Adipocyte (in vitro differentiated cells): Measurements from ENCODE around the gene SLC22A3.
A peak's percentile ranks its signal among the peaks of the same experiment; 100 is the strongest.
"Not testable (repeated sequence)": the region's sequence is repeated elsewhere in the genome, so short reads cannot be mapped to it uniquely, and the experiment has no call there.

Experiments used
- DNase-seq: peaks from one replicate; pipeline ENCODE4 v3.0.0-alpha.2; 2015; ENCODE audit warnings: low read depth
- H3K27me3 ChIP-seq: replicated peaks from 2 replicates; pipeline ENCODE4 v1.7.0; 2013; ENCODE audit warnings: mild to moderate bottlenecking, low read length, moderate library complexity; ENCODE audit not compliant: control insufficient read depth, insufficient read depth
- H3K36me3 ChIP-seq: 2 replicates; pipeline ENCODE4 v1.7.0; 2013; ENCODE audit warnings: low read length, mild to moderate bottlenecking, moderate library complexity; ENCODE audit not compliant: control insufficient read depth, insufficient read depth, severe bottlenecking
- H3K4me1 ChIP-seq: 2 replicates; pipeline ENCODE4 v1.7.0; 2013; ENCODE audit warnings: mild to moderate bottlenecking, low read length, moderate library complexity; ENCODE audit not compliant: control insufficient read depth, insufficient read depth
- H3K4me3 ChIP-seq: 2 replicates; pipeline ENCODE4 v1.7.0; 2013; ENCODE audit warnings: mild to moderate bottlenecking, low read length, moderate library complexity
- H3K9ac ChIP-seq: 2 replicates; pipeline ENCODE4 v1.7.0; 2013; ENCODE audit warnings: mild to moderate bottlenecking, low read length, moderate library complexity
- H3K9me3 ChIP-seq: 2 replicates; pipeline ENCODE4 v1.7.0; 2013; ENCODE audit warnings: mild to moderate bottlenecking, low read length, moderate library complexity; ENCODE audit not compliant: control insufficient read depth

The SLC22A3 gene

GRCh38 chr6:160431226-160431625 is 83.0 kb downstream of the SLC22A3 start:
- Histone ChIP-seq H3K36me3 (no peaks in the 10 kb centered on the region), H3K4me3 (no peak overlapping the region), H3K9me3 (no peaks in the 10 kb centered on the region), H3K4me1 (peaks cover 51% of the 10 kb centered on the region), H3K27me3 (no peaks in the 10 kb centered on the region), H3K9ac (no peak overlapping the region)
- peak; percentile 81 for DNase-seq

GRCh38 chr6:160431791-160432404 is 83.7 kb downstream of the SLC22A3 start:
- no peak overlapping the region for H3K9ac ChIP-seq
- H3K36me3 ChIP-seq = no peaks in the 10 kb centered on the region
- H3K27me3 ChIP-seq = no peaks in the 10 kb centered on the region
- peaks cover 50% of the 10 kb centered on the region for H3K4me1 ChIP-seq
- H3K4me3 ChIP-seq = no peak overlapping the region
- H3K9me3 ChIP-seq = no peaks in the 10 kb centered on the region
- no peak for DNase-seq

- no peaks in the 10 kb centered on the region for H3K27me3 ChIP-seq
- no peak overlapping the region for H3K4me3 ChIP-seq
- H3K36me3 ChIP-seq = no peaks in the 10 kb centered on the region
- H3K4me1 ChIP-seq = peaks cover 13% of the 10 kb centered on the region
- H3K9ac ChIP-seq = no peak overlapping the region
- DNase-seq = no peak
- no peaks in the 10 kb centered on the region for H3K9me3 ChIP-seq
Observed at GRCh38 chr6:160435935-160436334, 87.8 kb downstream of the SLC22A3 start.

- Histone ChIP-seq H3K9ac (no peak overlapping the region), H3K4me3 (no peak overlapping the region), H3K4me1 (peaks cover under 1% of the 10 kb centered on the region), H3K27me3 (no peaks in the 10 kb centered on the region), H3K9me3 (no peaks in the 10 kb centered on the region), H3K36me3 (no peaks in the 10 kb centered on the region)
- no peak for DNase-seq
Observed at GRCh38 chr6:160437154-160437553, 89.0 kb downstream of the SLC22A3 start.

- H3K9me3 ChIP-seq = no peaks in the 10 kb centered on the region
- no peak for DNase-seq
Observed at GRCh38 chr6:160437775-160438174, 89.6 kb downstream of the SLC22A3 start.

GRCh38 chr6:160438481-160438880 is 90.3 kb downstream of the SLC22A3 start:
- H3K9ac ChIP-seq = no peak overlapping the region
- no peaks in the 10 kb centered on the region for H3K27me3 ChIP-seq
- H3K4me3 ChIP-seq = no peak overlapping the region
- H3K4me1 ChIP-seq = no peaks in the 10 kb centered on the region
- no peaks in the 10 kb centered on the region for H3K9me3 ChIP-seq
- DNase-seq = no peak
- H3K36me3 ChIP-seq = no peaks in the 10 kb centered on the region

More at GRCh38 chr6:160437775-160438174, 89.6 kb downstream of the SLC22A3 start:
- no peaks in the 10 kb centered on the region for H3K4me1 ChIP-seq
- no peak overlapping the region for H3K9ac ChIP-seq
- H3K4me3 ChIP-seq = no peak overlapping the region
- no peaks in the 10 kb centered on the region for H3K36me3 ChIP-seq
- no peaks in the 10 kb centered on the region for H3K27me3 ChIP-seq

- Histone ChIP-seq H3K27me3 (no peaks in the 10 kb centered on the region), H3K4me1 (no peaks in the 10 kb centered on the region), H3K9me3 (no peaks in the 10 kb centered on the region), H3K9ac (no peak overlapping the region), H3K4me3 (no peak overlapping the region), H3K36me3 (no peaks in the 10 kb centered on the region)
- no peak for DNase-seq
Observed at GRCh38 chr6:160439751-160440150, 91.6 kb downstream of the SLC22A3 start.

- Histone ChIP-seq H3K9ac (no peak overlapping the region), H3K27me3 (no peaks in the 10 kb centered on the region), H3K4me1 (no peaks in the 10 kb centered on the region), H3K36me3 (no peaks in the 10 kb centered on the region), H3K9me3 (no peaks in the 10 kb centered on the region), H3K4me3 (no peak overlapping the region)
- DNase-seq = no peak
Observed at GRCh38 chr6:160442151-160442550, 94.0 kb downstream of the SLC22A3 start.

GRCh38 chr6:160445130-160445529 is 97.0 kb downstream of the SLC22A3 start:
- H3K9me3 ChIP-seq = no peaks in the 10 kb centered on the region

GRCh38 chr6:160447350-160447749 is 99.2 kb downstream of the SLC22A3 start:
- H3K4me1 ChIP-seq = no peaks in the 10 kb centered on the region
- H3K9ac ChIP-seq = no peak overlapping the region
- no peaks in the 10 kb centered on the region for H3K27me3 ChIP-seq
- H3K36me3 ChIP-seq = peaks cover 8% of the 10 kb centered on the region
- no peak overlapping the region for H3K4me3 ChIP-seq
- H3K9me3 ChIP-seq = no peaks in the 10 kb centered on the region
- DNase-seq = no peak

More at GRCh38 chr6:160445130-160445529, 97.0 kb downstream of the SLC22A3 start:
- no peaks in the 10 kb centered on the region for H3K4me1 ChIP-seq
- no peaks in the 10 kb centered on the region for H3K36me3 ChIP-seq
- H3K27me3 ChIP-seq = no peaks in the 10 kb centered on the region
- no peak overlapping the region for H3K9ac ChIP-seq
- no peak for DNase-seq
- H3K4me3 ChIP-seq = no peak overlapping the region

- not testable (repeated sequence) for H3K4me3 ChIP-seq, H3K36me3 ChIP-seq, H3K9ac ChIP-seq, H3K9me3 ChIP-seq, H3K27me3 ChIP-seq, H3K4me1 ChIP-seq, DNase-seq
Observed at GRCh38 chr6:160449787-160450186, 101.6 kb downstream of the SLC22A3 start.

- Histone ChIP-seq H3K27me3 (no peaks in the 10 kb centered on the region), H3K4me1 (peaks cover 11% of the 10 kb centered on the region)
Observed at GRCh38 chr6:160450849-160451248, 102.7 kb downstream of the SLC22A3 start.

More at GRCh38 chr6:160450849-160451248, 102.7 kb downstream of the SLC22A3 start:
- peaks cover 8% of the 10 kb centered on the region for H3K36me3 ChIP-seq
- H3K9ac ChIP-seq = no peak overlapping the region
- no peaks in the 10 kb centered on the region for H3K9me3 ChIP-seq
- H3K4me3 ChIP-seq = no peak overlapping the region
- DNase-seq = no peak
